ENCODE results near the gene QDPR. TPM values are rescaled to one million over a fixed set of nuclear protein-coding genes. Genes with fewer than 3 reads are reported as not detected.

QDPR gene
- total RNA-seq, 6 experiments from 2014 or later: 43.4 to 154 (median 81.5) TPM

DNA sequence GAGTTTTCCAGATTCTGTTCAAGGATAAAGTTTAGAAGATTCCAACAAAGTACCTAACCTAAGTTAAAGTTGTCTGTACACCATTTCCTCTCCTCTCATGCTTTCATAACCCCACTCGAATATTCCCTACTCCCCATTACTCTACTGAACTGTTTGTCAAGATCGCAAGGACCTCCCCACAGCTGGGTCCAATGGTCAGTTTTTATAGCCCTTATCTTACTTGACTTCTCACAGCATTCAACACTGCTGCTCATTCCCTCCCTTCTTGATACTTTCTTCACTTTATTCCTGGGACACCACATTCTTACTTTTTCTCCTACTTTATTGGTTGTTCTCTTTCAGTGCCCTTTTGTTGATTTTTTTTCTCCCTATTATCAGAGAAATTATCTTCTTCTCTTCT is 30.9 kb downstream of the QDPR start:
- intact Hi-C loops (cut with DNase I): no loop called here
- no peaks in the 10 kb centered on the region for H3K9me3 ChIP-seq
- no peak overlapping the region for H3K4me3 ChIP-seq
- no peaks in the 10 kb centered on the region for H3K27me3 ChIP-seq
- ATAC-seq (peak in 2 of 4 donors; percentile 31 to 43), DNase-seq (no peak)
- peak overlapping the region in 1 of 3 donors; percentile 25 for H3K27ac ChIP-seq
- WGBS (ENCODE audit: insufficient coverage, low coverage, low lambda C conversion rate, missing lambda C conversion rate): 22% methylated on average over 2 of the region's 2 CpGs
- no peak for TF ChIP-seq POLR2A (IDR thresholded peaks at IDR 0.05)
- TF ChIP-seq, protein P1, sequence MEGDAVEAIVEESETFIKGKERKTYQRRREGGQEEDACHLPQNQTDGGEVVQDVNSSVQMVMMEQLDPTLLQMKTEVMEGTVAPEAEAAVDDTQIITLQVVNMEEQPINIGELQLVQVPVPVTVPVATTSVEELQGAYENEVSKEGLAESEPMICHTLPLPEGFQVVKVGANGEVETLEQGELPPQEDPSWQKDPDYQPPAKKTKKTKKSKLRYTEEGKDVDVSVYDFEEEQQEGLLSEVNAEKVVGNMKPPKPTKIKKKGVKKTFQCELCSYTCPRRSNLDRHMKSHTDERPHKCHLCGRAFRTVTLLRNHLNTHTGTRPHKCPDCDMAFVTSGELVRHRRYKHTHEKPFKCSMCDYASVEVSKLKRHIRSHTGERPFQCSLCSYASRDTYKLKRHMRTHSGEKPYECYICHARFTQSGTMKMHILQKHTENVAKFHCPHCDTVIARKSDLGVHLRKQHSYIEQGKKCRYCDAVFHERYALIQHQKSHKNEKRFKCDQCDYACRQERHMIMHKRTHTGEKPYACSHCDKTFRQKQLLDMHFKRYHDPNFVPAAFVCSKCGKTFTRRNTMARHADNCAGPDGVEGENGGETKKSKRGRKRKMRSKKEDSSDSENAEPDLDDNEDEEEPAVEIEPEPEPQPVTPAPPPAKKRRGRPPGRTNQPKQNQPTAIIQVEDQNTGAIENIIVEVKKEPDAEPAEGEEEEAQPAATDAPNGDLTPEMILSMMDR (IDR thresholded peaks at IDR 0.05): no peak
- peaks cover 0 to 6% (median 0%) of the 10 kb centered on the region in 4 donors for H3K4me1 ChIP-seq
- H3K36me3 ChIP-seq: peaks cover 0 to 9% (median 4%) of the 10 kb centered on the region in 4 donors

- Histone ChIP-seq H3K4me1 (peaks cover 0 to 6% (median 0%) of the 10 kb centered on the region in 4 donors), H3K36me3 (peaks cover 0 to 8% (median 2%) of the 10 kb centered on the region in 4 donors), H3K27me3 (no peaks in the 10 kb centered on the region), H3K4me3 (no peak overlapping the region), H3K27ac (peak overlapping the region in 1 of 3 donors; percentile 25), H3K9me3 (no peaks in the 10 kb centered on the region)
- DNase-seq (no peak), ATAC-seq (peak in 2 of 4 donors; percentile 22 to 53)
- 52% methylated on average over 7 of the region's 7 CpGs for WGBS (ENCODE audit: insufficient coverage, low coverage, low lambda C conversion rate, missing lambda C conversion rate)
- TF ChIP-seq, protein P1 (IDR thresholded peaks at IDR 0.05): no peak
- TF ChIP-seq POLR2A (IDR thresholded peaks at IDR 0.05): no peak
- intact Hi-C loops (cut with DNase I): no loop called here
Observed at GRCh38 chr4:17480210-17480927, 31.5 kb downstream of the QDPR start.

DNA sequence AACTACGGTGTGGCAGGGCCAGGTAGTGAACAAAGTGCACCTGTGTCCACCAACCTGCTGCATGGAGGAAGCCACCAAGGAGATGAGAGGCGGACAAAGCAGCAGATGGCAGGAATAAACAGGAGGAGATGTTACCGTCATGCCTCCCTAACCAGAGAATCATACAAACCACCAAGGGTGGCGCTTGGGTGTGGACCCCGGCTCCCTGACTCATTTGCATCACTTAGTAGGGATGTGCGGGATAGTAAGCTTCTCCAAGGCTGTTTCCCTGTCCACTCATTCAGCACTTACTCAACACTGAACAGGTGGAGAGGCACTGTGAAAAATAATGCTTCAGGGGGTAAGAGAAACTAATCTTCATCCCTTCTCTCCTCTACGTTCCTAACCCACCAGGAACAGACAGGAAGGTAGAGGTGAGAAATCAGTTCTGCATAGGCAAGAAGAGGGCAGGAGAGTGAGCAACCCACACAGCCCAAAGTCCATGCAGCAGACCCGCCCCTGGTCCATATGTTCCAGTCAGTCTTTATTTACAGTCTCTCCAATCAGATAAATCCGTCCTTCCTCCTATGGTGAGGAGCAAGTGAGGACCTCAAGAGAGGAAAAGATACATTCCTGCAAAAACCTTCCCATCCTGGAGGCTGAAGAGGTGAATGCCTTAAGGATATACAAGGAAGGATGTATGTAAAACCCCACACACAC is 34.0 kb downstream of the QDPR start:
- Histone ChIP-seq H3K27ac (no peak overlapping the region), H3K4me1 (peaks cover 0 to 6% (median 0%) of the 10 kb centered on the region in 4 donors), H3K4me3 (no peak overlapping the region), H3K27me3 (no peaks in the 10 kb centered on the region), H3K36me3 (no peaks in the 10 kb centered on the region), H3K9me3 (no peaks in the 10 kb centered on the region)
- TF ChIP-seq, protein P1 (IDR thresholded peaks at IDR 0.05): no peak
- no peak for TF ChIP-seq POLR2A (IDR thresholded peaks at IDR 0.05)
- WGBS (ENCODE audit: insufficient coverage, low coverage, low lambda C conversion rate, missing lambda C conversion rate): 86% methylated on average over 8 of the region's 9 CpGs
- intact Hi-C loops (cut with DNase I): no loop called here
- DNase-seq (no peak), ATAC-seq (no peak)

DNA sequence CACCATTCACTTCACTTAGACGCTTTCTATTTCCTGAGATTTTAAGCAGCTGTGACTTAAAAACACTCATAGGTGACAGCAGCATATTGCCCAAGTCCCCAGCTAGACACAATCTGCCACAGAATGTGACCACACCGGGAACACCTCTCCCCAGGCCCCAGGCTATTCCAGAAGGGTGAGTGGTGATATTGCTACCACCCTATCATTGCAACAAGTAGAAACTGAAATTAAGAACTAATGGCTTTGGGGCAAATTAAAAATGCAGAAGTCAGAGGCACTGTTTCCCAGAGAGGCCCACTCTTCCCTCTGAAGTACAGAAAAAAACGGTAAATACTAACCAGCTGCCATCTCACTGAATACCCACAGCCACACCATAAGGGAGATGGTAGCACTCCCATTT is 35.0 kb downstream of the QDPR start:
- ATAC-seq: no peak
- Histone ChIP-seq H3K9me3 (no peaks in the 10 kb centered on the region), H3K4me1 (peaks cover 0 to 6% (median 0%) of the 10 kb centered on the region in 4 donors), H3K27ac (no peak overlapping the region), H3K4me3 (no peak overlapping the region), H3K36me3 (no peaks in the 10 kb centered on the region), H3K27me3 (no peaks in the 10 kb centered on the region)
- DNase-seq: no peak
- no peak for TF ChIP-seq POLR2A (IDR thresholded peaks at IDR 0.05)
- TF ChIP-seq, protein P1 (IDR thresholded peaks at IDR 0.05): no peak
- intact Hi-C loops (cut with DNase I): no loop called here
- 72% methylated on average over 3 of the region's 3 CpGs for WGBS (ENCODE audit: insufficient coverage, low coverage, low lambda C conversion rate, missing lambda C conversion rate)
